H9 (cell line): ENCODE data around the gene AP2A1. TPM values are rescaled to one million over a fixed set of nuclear protein-coding genes. Genes with fewer than 3 reads are reported as not detected.

Experiments
- DNase-seq: peaks from one replicate; pipeline ENCODE4 v3.0.0-alpha.2; 2017
- H2AFZ ChIP-seq: one replicate; pipeline ENCODE4 v1.6.1; 2013; ENCODE audit warnings: mild to moderate bottlenecking, low read length, control low read depth, moderate library complexity
- H2AK5ac ChIP-seq: 2 replicates; pipeline ENCODE4 v1.6.1; 2013; ENCODE audit warnings: low read length, control low read depth, mixed read lengths; ENCODE audit not compliant: insufficient read length
- H2BK120ac ChIP-seq: one replicate; pipeline ENCODE4 v1.6.1; 2013; ENCODE audit warnings: low read depth, mild to moderate bottlenecking, low read length, control low read depth, inconsistent platforms; ENCODE audit not compliant: poor library complexity, severe bottlenecking
- H2BK12ac ChIP-seq: 2 replicates; pipeline ENCODE4 v1.6.1; 2013; ENCODE audit warnings: low read length, control low read depth, mixed read lengths, low read depth; ENCODE audit not compliant: insufficient read length
- H2BK15ac ChIP-seq: 2 replicates; pipeline ENCODE4 v1.6.1; 2013; ENCODE audit warnings: low read depth, low read length, control low read depth
- H2BK20ac ChIP-seq: one replicate; pipeline ENCODE4 v1.6.1; 2013; ENCODE audit warnings: low read depth, mild to moderate bottlenecking, low read length, control low read depth, inconsistent platforms; ENCODE audit not compliant: poor library complexity, severe bottlenecking
- H2BK5ac ChIP-seq: 2 replicates; pipeline ENCODE4 v1.6.1; 2013; ENCODE audit warnings: low read length, control low read depth, mixed read lengths; ENCODE audit not compliant: insufficient read length
- H3K14ac ChIP-seq: 2 replicates; pipeline ENCODE4 v1.6.1; 2013; ENCODE audit warnings: low read length, control low read depth; ENCODE audit not compliant: insufficient read depth
- H3K18ac ChIP-seq: 2 replicates; pipeline ENCODE4 v1.6.1; 2013; ENCODE audit warnings: low read depth, mild to moderate bottlenecking, mixed read lengths, low read length, control low read depth; ENCODE audit not compliant: insufficient read length
- H3K23ac ChIP-seq: 2 replicates; pipeline ENCODE4 v1.6.1; 2013; ENCODE audit warnings: low read length, control low read depth, mixed read lengths, low read depth; ENCODE audit not compliant: insufficient read length
- H3K23me2 ChIP-seq: 2 replicates; pipeline ENCODE4 v1.6.1; 2013; ENCODE audit warnings: low read depth, mild to moderate bottlenecking, mixed read lengths, low read length, control low read depth; ENCODE audit not compliant: insufficient read length, poor library complexity, severe bottlenecking
- H3K27ac ChIP-seq: 2 replicates; pipeline ENCODE4 v1.5.1; 2013; ENCODE audit warnings: low read length, control low read depth, mixed read lengths, low read depth; ENCODE audit not compliant: insufficient read length
- H3K27me3 ChIP-seq: 2 replicates; pipeline ENCODE4 v1.6.1; 2013; ENCODE audit warnings: low read length, control low read depth, inconsistent platforms; ENCODE audit not compliant: insufficient read depth
- H3K4ac ChIP-seq: 2 replicates; pipeline ENCODE4 v1.6.1; 2013; ENCODE audit warnings: low read depth, mild to moderate bottlenecking, control low read depth, inconsistent platforms, low read length, moderate library complexity
- H3K4me1 ChIP-seq: 2 replicates; pipeline ENCODE4 v1.6.1; 2013; ENCODE audit warnings: low read length, control low read depth, inconsistent platforms; ENCODE audit not compliant: insufficient read depth
- H3K4me2 ChIP-seq: 2 replicates; pipeline ENCODE4 v1.6.1; 2013; ENCODE audit warnings: low read length, control low read depth, mixed read lengths; ENCODE audit not compliant: insufficient read length, insufficient read depth
- H3K56ac ChIP-seq: 2 replicates; pipeline ENCODE4 v1.6.1; 2013; ENCODE audit warnings: low read depth, mild to moderate bottlenecking, mixed read lengths, low read length, control low read depth; ENCODE audit not compliant: insufficient read length
- H3K79me1 ChIP-seq: 2 replicates; pipeline ENCODE4 v1.6.1; 2013; ENCODE audit warnings: low read depth, mild to moderate bottlenecking, moderate library complexity, low read length, control low read depth, inconsistent platforms; ENCODE audit not compliant: insufficient read depth, poor library complexity, severe bottlenecking
- H3K79me2 ChIP-seq: 2 replicates; pipeline ENCODE4 v1.6.1; 2013; ENCODE audit warnings: low read length, control low read depth, inconsistent platforms; ENCODE audit not compliant: insufficient read depth
- H3K9ac ChIP-seq: 2 replicates; pipeline ENCODE4 v1.6.1; 2013; ENCODE audit warnings: low read length, control low read depth, mixed read lengths; ENCODE audit not compliant: insufficient read length; ENCODE audit errors: extremely low read depth
- H3K9me3 ChIP-seq: one replicate; pipeline ENCODE4 v1.6.1; 2013; ENCODE audit warnings: low read depth, low read length, inconsistent platforms; ENCODE audit not compliant: control insufficient read depth
- H3T11ph ChIP-seq: one replicate; pipeline ENCODE4 v1.6.1; 2013; ENCODE audit warnings: mild to moderate bottlenecking, low read length, control low read depth, inconsistent platforms
- H4K20me1 ChIP-seq: one replicate; pipeline ENCODE4 v1.6.1; 2013; ENCODE audit not compliant: control insufficient read depth, insufficient read length, insufficient read depth
- H4K5ac ChIP-seq: 2 replicates; pipeline ENCODE4 v1.6.1; 2013; ENCODE audit warnings: low read depth, mild to moderate bottlenecking, mixed read lengths, low read length, control low read depth; ENCODE audit not compliant: insufficient read length
- H4K8ac ChIP-seq: replicated peaks from 2 replicates; pipeline ENCODE4 v1.6.1; 2013; ENCODE audit warnings: low read length, control low read depth, mixed read lengths, low read depth; ENCODE audit not compliant: insufficient read length
- H4K91ac ChIP-seq: 2 replicates; pipeline ENCODE4 v1.6.1; 2013; ENCODE audit warnings: low read depth, mild to moderate bottlenecking, moderate library complexity, mixed read lengths, low read length, control low read depth; ENCODE audit not compliant: insufficient read length
- H3K27ac Mint-ChIP-seq, 3 experiments: 2 replicates in 2 of 3; 3 replicates in 1 of 3; pipeline ENCODE4 v1.8.0; 2020 to 2021; ENCODE audit warnings: mixed read lengths in 3 of 3, mild to moderate bottlenecking in 1 of 3, moderate library complexity in 1 of 3
- H3K27me3 Mint-ChIP-seq: 2 replicates; pipeline ENCODE4 v1.8.0; 2021; ENCODE audit warnings: low read depth, mild to moderate bottlenecking, moderate library complexity, mixed read lengths
- H3K36me3 Mint-ChIP-seq, 3 experiments: 2 replicates in 2 of 3; 3 replicates in 1 of 3; pipeline ENCODE4 v1.8.0; 2020 to 2021; ENCODE audit warnings: low read depth in 3 of 3, mixed read lengths in 3 of 3; ENCODE audit not compliant: insufficient read depth in 1 of 3
- H3K4me1 Mint-ChIP-seq, 2 experiments: 2 replicates each; pipeline ENCODE4 v1.8.0; 2020; ENCODE audit warnings: mixed read lengths in 2 of 2
- H3K4me3 Mint-ChIP-seq, 2 experiments: 2 replicates in 1 of 2; 3 replicates in 1 of 2; pipeline ENCODE4 v1.8.0; 2020 to 2021; ENCODE audit warnings: mild to moderate bottlenecking in 2 of 2, mixed read lengths in 2 of 2, moderate library complexity in 1 of 2
- H3K9me3 Mint-ChIP-seq, 2 experiments: 2 replicates in 1 of 2; 3 replicates in 1 of 2; pipeline ENCODE4 v1.8.0; 2020; ENCODE audit warnings: mild to moderate bottlenecking in 2 of 2, mixed read lengths in 2 of 2, moderate library complexity in 1 of 2
- CTCF ChIP-seq: fragments of 200-600 bp; sonication (generic); conservative IDR thresholded peaks from 3 replicates; pipeline ENCODE4 v1.8.0; 2021; ENCODE audit warnings: antibody characterized with exemption, mild to moderate bottlenecking
- WGBS: extraction: QIAGEN DNeasy Blood & Tissue Kit; methylation state at CpG from one replicate; pipeline ENCODE4 v1.1.7; 2013; ENCODE audit warnings: missing lambda C conversion rate, low lambda C conversion rate, mixed read lengths; ENCODE audit not compliant: insufficient read length; ENCODE audit errors: extremely low coverage; 5-methylcytosine and 5-hydroxymethylcytosine counted together
- total RNA-seq: library from RNA; stranded (reverse); gene quantifications from 2 replicates; pipeline ENCODE4 v1.2.1, GENCODE V29; 2021

Gene AP2A1
- total RNA-seq, 1 experiment from 2014 or later, result 108 TPM

- H3K79me1 ChIP-seq, result no peaks in the 10 kb centered on the region
- no peak overlapping the region for H2BK20ac ChIP-seq
- no peak overlapping the region for H2BK12ac ChIP-seq
- no peak for DNase-seq
- H3K14ac ChIP-seq, result no peak overlapping the region
- TF ChIP-seq CTCF, result no peak
- Mint-ChIP-seq H3K36me3 (peaks cover 23 to 75% (median 66%) of the 10 kb centered on the region in 3 experiments), H3K9me3 (no peaks in the 10 kb centered on the region), H3K27ac (peak overlapping the region in 2 of 3 experiments; percentile 53 to 57; a peak in 3 of 7 replicates), H3K4me3 (no peak overlapping the region), H3K4me1 (peaks cover 0 to 5% of the 10 kb centered on the region in 2 experiments; a peak in 2 of 4 replicates), H3K27me3 (peaks cover 1% of the 10 kb centered on the region; the same call in 1 of the 2 replicates)
- H2AFZ ChIP-seq, result no peak overlapping the region
- H3K56ac ChIP-seq, result no peak overlapping the region
- no peak overlapping the region for H2BK15ac ChIP-seq
- no peak overlapping the region for H3T11ph ChIP-seq
- no peaks in the 10 kb centered on the region for H3K9me3 ChIP-seq
- H3K4ac ChIP-seq, result no peak overlapping the region
- no peak overlapping the region for H3K18ac ChIP-seq
- H3K79me2 ChIP-seq, result no peaks in the 10 kb centered on the region
- no peak overlapping the region for H3K23ac ChIP-seq
- no peaks in the 10 kb centered on the region for H3K23me2 ChIP-seq
- H4K5ac ChIP-seq, result no peak overlapping the region
- no peak overlapping the region for H3K27ac ChIP-seq
- no peak overlapping the region for H2BK120ac ChIP-seq
- H2BK5ac ChIP-seq, result no peak overlapping the region
- H3K9ac ChIP-seq, result no peak overlapping the region
- WGBS, result no CpG with 5 or more reads among the region's 5 CpGs
- no peak overlapping the region for H4K91ac ChIP-seq
- H3K27me3 ChIP-seq, result no peaks in the 10 kb centered on the region
- H4K8ac ChIP-seq, result no peak overlapping the region
- H4K20me1 ChIP-seq, result no peaks in the 10 kb centered on the region
- H3K4me2 ChIP-seq, result no peak overlapping the region
- no peaks in the 10 kb centered on the region for H3K4me1 ChIP-seq
- H2AK5ac ChIP-seq, result no peak overlapping the region
These were observed 70.2 kb downstream of the AP2A1 start for GRCh38 chr19:49837009-49837310.
